ENCODE results near the gene VPS26A.

Gene VPS26A

DNA sequence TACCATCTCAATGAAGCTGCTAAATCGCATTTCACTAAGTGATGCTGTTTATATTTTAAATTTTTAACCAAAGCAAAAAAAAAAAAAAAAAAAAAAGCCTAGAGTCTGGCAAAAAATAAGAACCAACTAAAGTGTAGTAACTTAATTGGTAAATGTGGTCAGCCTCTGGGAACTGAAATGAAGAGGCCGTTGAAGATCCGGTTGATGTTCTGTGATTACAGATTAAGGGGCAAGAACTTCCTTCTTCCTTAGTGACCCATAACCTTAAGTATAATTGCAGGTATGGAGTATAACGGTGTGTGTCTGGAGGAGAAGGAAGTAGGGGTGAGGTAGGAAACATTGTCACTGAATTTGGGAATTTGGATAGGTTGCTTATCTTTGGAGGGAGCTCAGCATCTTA lies 43.8 kb upstream of the VPS26A start:
- no peak overlapping the region for H3K27ac ChIP-seq
- H3K4me2 ChIP-seq (ENCODE audit: low read length), result no peak overlapping the region
- no peaks in the 10 kb centered on the region for H3K36me3 ChIP-seq (ENCODE audit: control insufficient read depth, insufficient read depth, low read length)
- no peaks in the 10 kb centered on the region for H3K79me2 ChIP-seq
- no peaks in the 10 kb centered on the region for H3K9me3 ChIP-seq (ENCODE audit: control insufficient read depth, low read length)
- H3K4me1 ChIP-seq, result no peaks in the 10 kb centered on the region
- no peaks in the 10 kb centered on the region for H3K27me3 ChIP-seq (ENCODE audit: control insufficient read depth, insufficient read depth, low read length)
- TF ChIP-seq, protein P1, sequence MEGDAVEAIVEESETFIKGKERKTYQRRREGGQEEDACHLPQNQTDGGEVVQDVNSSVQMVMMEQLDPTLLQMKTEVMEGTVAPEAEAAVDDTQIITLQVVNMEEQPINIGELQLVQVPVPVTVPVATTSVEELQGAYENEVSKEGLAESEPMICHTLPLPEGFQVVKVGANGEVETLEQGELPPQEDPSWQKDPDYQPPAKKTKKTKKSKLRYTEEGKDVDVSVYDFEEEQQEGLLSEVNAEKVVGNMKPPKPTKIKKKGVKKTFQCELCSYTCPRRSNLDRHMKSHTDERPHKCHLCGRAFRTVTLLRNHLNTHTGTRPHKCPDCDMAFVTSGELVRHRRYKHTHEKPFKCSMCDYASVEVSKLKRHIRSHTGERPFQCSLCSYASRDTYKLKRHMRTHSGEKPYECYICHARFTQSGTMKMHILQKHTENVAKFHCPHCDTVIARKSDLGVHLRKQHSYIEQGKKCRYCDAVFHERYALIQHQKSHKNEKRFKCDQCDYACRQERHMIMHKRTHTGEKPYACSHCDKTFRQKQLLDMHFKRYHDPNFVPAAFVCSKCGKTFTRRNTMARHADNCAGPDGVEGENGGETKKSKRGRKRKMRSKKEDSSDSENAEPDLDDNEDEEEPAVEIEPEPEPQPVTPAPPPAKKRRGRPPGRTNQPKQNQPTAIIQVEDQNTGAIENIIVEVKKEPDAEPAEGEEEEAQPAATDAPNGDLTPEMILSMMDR (IDR thresholded peaks at IDR 0.05), result no peak
- H3K9ac ChIP-seq, result no peak overlapping the region
- H3K4me3 ChIP-seq (ENCODE audit: low read depth, low read length), result no peak overlapping the region
- no peak overlapping the region for H2AFZ ChIP-seq

DNA sequence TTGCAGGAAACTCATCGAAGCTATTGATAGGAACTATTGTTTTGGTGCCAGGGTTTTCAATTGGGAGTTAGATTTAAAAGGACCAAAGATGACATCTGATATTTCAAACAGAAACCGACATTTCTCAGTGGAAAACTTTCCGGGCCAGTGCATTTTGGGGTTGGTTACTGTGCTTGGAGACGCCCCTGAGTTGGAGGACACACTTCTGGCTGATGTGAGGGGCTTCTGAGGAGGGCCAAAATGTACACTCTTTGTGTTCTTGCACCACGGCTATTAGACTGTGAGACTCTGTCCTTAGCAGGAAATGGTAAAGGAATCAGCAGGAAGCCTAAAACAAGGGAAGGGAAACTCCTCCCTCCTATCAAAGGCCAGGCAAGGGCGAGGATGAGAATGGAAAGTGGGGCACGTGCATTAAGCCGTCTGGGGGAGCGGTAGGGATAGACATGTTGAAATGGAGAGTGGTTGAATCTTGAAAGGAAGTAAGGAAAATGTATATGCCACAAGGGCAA lies 37.9 kb upstream of the VPS26A start:
- TF ChIP-seq, protein P1 (IDR thresholded peaks at IDR 0.05), result no peak
- Histone ChIP-seq H3K36me3 (ENCODE audit: control insufficient read depth, insufficient read depth, low read length) (no peaks in the 10 kb centered on the region), H3K27ac (peak overlapping the region; percentile 48), H3K9ac (no peak overlapping the region), H3K9me3 (ENCODE audit: control insufficient read depth, low read length) (no peaks in the 10 kb centered on the region), H3K4me3 (ENCODE audit: low read depth, low read length) (peak overlapping the region; percentile 41), H3K4me2 (ENCODE audit: low read length) (peak overlapping the region; percentile 67), H3K4me1 (no peaks in the 10 kb centered on the region), H3K27me3 (ENCODE audit: control insufficient read depth, insufficient read depth, low read length) (no peaks in the 10 kb centered on the region), H2AFZ (peak overlapping the region; percentile 41), H3K79me2 (no peaks in the 10 kb centered on the region)

DNA sequence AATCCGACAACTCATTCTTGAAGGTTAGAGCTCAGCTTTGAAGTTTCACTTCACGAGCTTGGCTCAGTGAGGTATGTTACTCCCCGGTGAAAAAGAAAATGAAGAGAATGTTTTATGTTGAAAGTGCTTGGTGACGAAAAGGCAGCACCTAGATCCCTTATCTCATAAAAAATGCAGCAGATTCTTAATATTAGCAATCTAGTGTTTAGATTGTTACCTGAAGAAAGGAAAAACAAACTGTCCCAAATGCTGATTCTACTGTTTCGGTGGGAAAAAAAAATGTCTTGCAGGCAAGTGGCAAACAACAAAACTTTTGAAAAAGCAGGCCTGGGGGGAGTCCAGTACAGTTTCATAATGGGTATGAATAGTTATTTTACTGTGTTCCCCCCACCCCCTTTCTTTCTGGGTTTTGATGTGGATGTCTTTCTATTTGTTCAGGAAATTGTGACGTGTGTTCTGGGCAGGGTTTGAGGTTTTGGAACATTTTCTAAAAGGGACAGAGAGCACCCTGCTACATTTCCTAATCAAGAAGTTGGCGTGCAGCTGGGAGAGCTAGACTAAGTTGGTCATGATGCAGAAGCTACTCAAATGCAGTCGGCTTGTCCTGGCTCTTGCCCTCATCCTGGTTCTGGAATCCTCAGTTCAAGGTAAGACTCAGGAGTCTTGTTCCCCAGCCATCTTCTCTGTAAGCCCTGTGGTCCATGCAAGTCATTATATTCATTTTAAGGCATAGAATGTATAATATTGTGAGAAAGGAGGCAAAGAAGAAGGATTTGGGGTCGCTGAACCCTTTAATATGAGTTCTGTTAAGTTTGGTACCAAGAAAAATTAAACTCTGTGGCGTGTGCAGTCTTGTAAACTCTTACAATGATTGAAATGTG lies 36.1 kb upstream of the VPS26A start, which contains the start of gene SRGN:
Gene SRGN, plus strand, starts transcription at position 514 of the 881 bp plus-strand sequence. Its CDS starts 55 bp downstream, at position 569.
- H3K4me3 ChIP-seq (ENCODE audit: low read depth, low read length), result peak within 1 kb of the TSS; percentile 62
- peak within 1 kb of the TSS; percentile 97 for H3K4me2 ChIP-seq (ENCODE audit: low read length)
- H3K9ac ChIP-seq, result no peak within 1 kb of the TSS
- TF ChIP-seq, protein P1 (IDR thresholded peaks at IDR 0.05), result no peak
- no peaks in the 10 kb centered on the region for H3K79me2 ChIP-seq
- H3K36me3 ChIP-seq (ENCODE audit: control insufficient read depth, insufficient read depth, low read length), result no peaks in the 10 kb centered on the region
- no peaks in the 10 kb centered on the region for H3K27me3 ChIP-seq (ENCODE audit: control insufficient read depth, insufficient read depth, low read length)
- peak within 1 kb of the TSS; percentile 88 for H3K27ac ChIP-seq
- no peaks in the 10 kb centered on the region for H3K4me1 ChIP-seq
- peak within 1 kb of the TSS; percentile 82 for H2AFZ ChIP-seq
- H3K9me3 ChIP-seq (ENCODE audit: control insufficient read depth, low read length), result no peaks in the 10 kb centered on the region

DNA sequence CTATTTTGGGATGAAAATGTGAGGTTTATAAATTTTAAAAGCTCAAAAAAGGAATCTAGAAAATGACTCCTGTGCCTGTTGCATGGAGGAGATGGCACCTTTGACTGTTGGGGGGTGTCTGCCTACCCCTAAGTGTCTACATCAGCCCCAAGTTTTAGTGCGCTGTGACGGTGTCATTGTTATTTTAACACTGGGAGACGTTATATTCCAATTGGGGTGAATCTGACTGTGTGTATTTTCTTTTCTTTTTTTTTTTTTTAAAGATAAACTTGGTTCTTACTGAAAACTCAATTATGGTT lies 35.6 kb upstream of the VPS26A start:
- H3K4me1 ChIP-seq, result no peaks in the 10 kb centered on the region
- peak overlapping the region; percentile 62 for H3K4me3 ChIP-seq (ENCODE audit: low read depth, low read length)

More for the DNA sequence above, 35.6 kb upstream of the VPS26A start:
- H3K27me3 ChIP-seq (ENCODE audit: control insufficient read depth, insufficient read depth, low read length), result no peaks in the 10 kb centered on the region
- no peaks in the 10 kb centered on the region for H3K79me2 ChIP-seq
- TF ChIP-seq, protein P1 (IDR thresholded peaks at IDR 0.05), result no peak
- H3K9me3 ChIP-seq (ENCODE audit: control insufficient read depth, low read length), result no peaks in the 10 kb centered on the region
- H3K27ac ChIP-seq, result peak overlapping the region; percentile 88
- peak overlapping the region; percentile 82 for H2AFZ ChIP-seq
- peak overlapping the region; percentile 97 for H3K4me2 ChIP-seq (ENCODE audit: low read length)
- no peaks in the 10 kb centered on the region for H3K36me3 ChIP-seq (ENCODE audit: control insufficient read depth, insufficient read depth, low read length)
- no peak overlapping the region for H3K9ac ChIP-seq
